Prostate gland (tissue), 2 donors: ENCODE results near the gene OSBPL7. TPM values are rescaled to one million over a fixed set of nuclear protein-coding genes. Genes with fewer than 3 reads are reported as not detected.

ENCODE experiments used
- DNase-seq: peaks from one replicate; pipeline ENCODE4 v3.0.0-alpha.2; 2019; ENCODE audit warnings: low spot score
- H3K27ac ChIP-seq, 2 donors: fragments of 200-600 bp; sonication (generic); 2 replicates each; pipeline ENCODE4 v1.5.1; 2017 to 2019
- H3K27me3 ChIP-seq: fragments of 200-600 bp; sonication (generic); replicated peaks from 2 replicates; pipeline ENCODE4 v1.5.1; 2019; ENCODE audit not compliant: insufficient read depth
- H3K36me3 ChIP-seq, 2 donors: fragments of 200-600 bp; sonication (generic); 1 replicate in 1 of 2; 2 replicates in 1 of 2; pipeline versions ENCODE4 v1.5.1 to v1.8.1; 2017 to 2019
- H3K4me1 ChIP-seq: fragments of 200-600 bp; sonication (generic); replicated peaks from 2 replicates; pipeline ENCODE4 v1.5.1; 2019
- H3K4me3 ChIP-seq, 2 donors: fragments of 200-600 bp; sonication (generic); 2 replicates each; pipeline ENCODE4 v1.5.1; 2017 to 2019
- H3K9me3 ChIP-seq: fragments of 200-600 bp; sonication (generic); 2 replicates; pipeline ENCODE4 v1.5.1; 2017
- CTCF ChIP-seq, 4 experiments: fragments of 200-600 bp in 2 of 4; fragments of 450-650 bp in 2 of 4; sonication (generic) in 2 of 4; IDR thresholded peaks; 1 replicate in 3 of 4; 2 replicates in 1 of 4; pipeline ENCODE4 v1.5.1; 2016 to 2019; ENCODE audit warnings: antibody characterized with exemption in 4 of 4, mild to moderate bottlenecking in 2 of 4, moderate library complexity in 2 of 4
- POLR2A ChIP-seq: fragments of 450-650 bp; IDR thresholded peaks from one replicate; pipeline ENCODE4 v1.6.1; 2016; ENCODE audit warnings: antibody characterized with exemption, mild to moderate bottlenecking
- POLR2AphosphoS5 ChIP-seq: sonication (generic); formaldehyde crosslinking; IDR thresholded peaks from one replicate; pipeline ENCODE4 v1.6.1; 2017; ENCODE audit warnings: antibody characterized with exemption
- WGBS: methylation state at CpG from one replicate; pipeline ENCODE4 v1.1.5; 2018; 5-methylcytosine and 5-hydroxymethylcytosine counted together
- intact Hi-C: fragments of 100-400 bp; cut with DNase I; formaldehyde crosslinking; loops from one replicate; pipeline ENCODE4 v1.14.2; 2022
- total RNA-seq, 2 donors: library from RNA; depleted of rRNA; stranded (reverse); fragments of >200 nt; gene quantifications; one replicate each; pipeline ENCODE4 v1.1.0, GENCODE V29; 2016

OSBPL7 gene
- total RNA-seq, 2 donors from 2014 or later = 15.0 to 19.2 TPM

- peaks cover 10% of the 10 kb centered on the region for H3K27me3 ChIP-seq
- H3K9me3 ChIP-seq = no peaks in the 10 kb centered on the region
- no peak overlapping the region for H3K27ac ChIP-seq
- H3K4me1 ChIP-seq = peaks cover 5% of the 10 kb centered on the region
- no peak for DNase-seq
- intact Hi-C loops = no loop called here
- WGBS = 82% methylated on average over 9 of the region's 11 CpGs
- no peaks in the 10 kb centered on the region for H3K36me3 ChIP-seq
- no peak overlapping the region for H3K4me3 ChIP-seq
- TF ChIP-seq POLR2AphosphoS5 (no peak), POLR2A (no peak), CTCF (IDR thresholded peaks at IDR 0.05) (no peak)
These were observed 46.4 kb upstream of the OSBPL7 start for GRCh38 chr17:47867813-47868533.

- no peak for TF ChIP-seq POLR2A
- TF ChIP-seq CTCF (IDR thresholded peaks at IDR 0.05) = no peak
- TF ChIP-seq POLR2AphosphoS5 = no peak
- peaks cover 5% of the 10 kb centered on the region for H3K27me3 ChIP-seq
- intact Hi-C loops = no loop called here
These were observed 45.3 kb upstream of the OSBPL7 start for GRCh38 chr17:47866941-47867340.

GRCh38 chr17:47864791-47865216 lies 43.2 kb upstream of the OSBPL7 start:
- H3K4me1 ChIP-seq = no peaks in the 10 kb centered on the region
- H3K4me3 ChIP-seq = no peak overlapping the region
- no peak for TF ChIP-seq CTCF (IDR thresholded peaks at IDR 0.05)
- TF ChIP-seq POLR2A = no peak
- no peak for TF ChIP-seq POLR2AphosphoS5
- intact Hi-C loops = no loop called here
- H3K9me3 ChIP-seq = no peaks in the 10 kb centered on the region
- DNase-seq = no peak
- no peak overlapping the region for H3K27ac ChIP-seq
- 19% methylated on average over 7 of the region's 7 CpGs for WGBS
- peaks cover 5% of the 10 kb centered on the region for H3K27me3 ChIP-seq
- H3K36me3 ChIP-seq = no peaks in the 10 kb centered on the region

More at GRCh38 chr17:47866941-47867340, 45.3 kb upstream of the OSBPL7 start:
- no peaks in the 10 kb centered on the region for H3K36me3 ChIP-seq
- no peak overlapping the region for H3K4me3 ChIP-seq
- WGBS = 48% methylated on average over 14 of the region's 20 CpGs
- H3K9me3 ChIP-seq = no peaks in the 10 kb centered on the region
- DNase-seq = no peak
- H3K4me1 ChIP-seq = no peaks in the 10 kb centered on the region
- H3K27ac ChIP-seq = no peak overlapping the region

- WGBS = 72% methylated on average over 7 of the region's 7 CpGs
- H3K27ac ChIP-seq = no peak overlapping the region
- intact Hi-C loops = no loop called here
- no peak overlapping the region for H3K4me3 ChIP-seq
- no peaks in the 10 kb centered on the region for H3K4me1 ChIP-seq
- TF ChIP-seq CTCF (IDR thresholded peaks at IDR 0.05) (no peak), POLR2A (no peak)
- no peaks in the 10 kb centered on the region for H3K9me3 ChIP-seq
- no peak for DNase-seq
- peaks cover 5% of the 10 kb centered on the region for H3K27me3 ChIP-seq
- no peaks in the 10 kb centered on the region for H3K36me3 ChIP-seq
These were observed 41.2 kb upstream of the OSBPL7 start for GRCh38 chr17:47862621-47863440.
